ENCODE measurements around the gene CD4.
A peak's percentile ranks its signal among the peaks of the same experiment; 100 is the strongest.

Gene CD4

GRCh38 chr12:6765634-6766581 lies 23.4 kb upstream of the CD4 start, which contains the start of gene PTMS:
TSS of gene PTMS (plus strand) at chr12:6766363. CDS start at chr12:6766706, 343 bp downstream.
- DNase-seq: no peak

GRCh38 chr12:6766651-6767349 lies 22.5 kb upstream of the CD4 start:
- DNase-seq: no peak

- DNase-seq: no peak
Observed at GRCh38 chr12:6767353-6768319, 21.7 kb upstream of the CD4 start.

GRCh38 chr12:6768437-6768914 lies 20.9 kb upstream of the CD4 start:
- no peak for DNase-seq

GRCh38 chr12:6768990-6769389 lies 20.3 kb upstream of the CD4 start:
- no peak for DNase-seq

GRCh38 chr12:6769666-6770065 lies 19.7 kb upstream of the CD4 start:
- DNase-seq: no peak

- no peak for DNase-seq
Observed at GRCh38 chr12:6770094-6770493, 19.2 kb upstream of the CD4 start.

GRCh38 chr12:6770600-6770999 lies 18.7 kb upstream of the CD4 start:
- DNase-seq: no peak

- DNase-seq: no peak
Observed at GRCh38 chr12:6771091-6771495, 18.2 kb upstream of the CD4 start.

- no peak for DNase-seq
Observed at GRCh38 chr12:6771509-6772330, 17.6 kb upstream of the CD4 start.

GRCh38 chr12:6772331-6772695 lies 17.0 kb upstream of the CD4 start, which contains the start of gene LAG3:
TSS of gene LAG3 (plus strand) at chr12:6772520. CDS start at chr12:6772853, 333 bp downstream.
- DNase-seq: peak; percentile 64 to 68

GRCh38 chr12:6772726-6773589 lies 16.4 kb upstream of the CD4 start:
- DNase-seq: no peak

- DNase-seq: peak; percentile 46 to 56
Observed at GRCh38 chr12:6773590-6774351, 15.6 kb upstream of the CD4 start.

GRCh38 chr12:6774499-6775062 lies 14.7 kb upstream of the CD4 start:
- DNase-seq: no peak

GRCh38 chr12:6775185-6776174 lies 13.8 kb upstream of the CD4 start:
- DNase-seq: no peak

GRCh38 chr12:6777386-6777785 lies 11.9 kb upstream of the CD4 start:
- DNase-seq: no peak

GRCh38 chr12:6778217-6778573 lies 11.1 kb upstream of the CD4 start:
- DNase-seq: no peak
